ENCODE results near the gene RNLS. TPM values are rescaled to one million over a fixed set of nuclear protein-coding genes. Genes with fewer than 3 reads are reported as not detected.

Gene RNLS
- total and polyA plus RNA-seq, 2 donors from 2014 or later = 19.5 to 21.1 TPM

DNA sequence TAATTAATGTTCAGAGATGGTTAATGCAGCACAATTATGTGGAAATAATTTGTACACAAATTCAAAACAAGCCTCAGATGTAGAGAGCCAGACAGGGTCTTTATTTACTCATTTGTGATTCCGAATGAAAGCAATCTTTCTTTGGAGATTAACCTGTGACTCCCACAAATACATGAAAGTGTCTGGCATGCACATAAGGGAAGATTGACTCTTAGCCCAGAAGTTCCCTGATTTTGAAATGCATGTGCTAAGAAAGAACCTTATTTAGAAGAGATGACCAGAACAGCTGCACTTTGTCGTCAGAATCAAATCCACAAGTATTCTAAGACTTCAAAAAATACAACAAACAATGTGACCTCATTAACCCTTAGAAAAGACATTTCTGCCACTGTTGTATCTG lies 45.1 kb downstream of the RNLS start:
- H3K27me3 ChIP-seq (ENCODE audit: control insufficient read depth, insufficient read depth, low read length) = no peaks in the 10 kb centered on the region
- no peaks in the 10 kb centered on the region for H3K4me1 ChIP-seq (ENCODE audit: control insufficient read depth in 2 of 3, insufficient read depth in 2 of 3, low read depth in 1 of 3, low read length in 3 of 3)
- FAIRE-seq (no peak), DNase-seq (peak in 2 of 5 donors; percentile 20 to 40)
- intact Hi-C loops (cut with DNase I) = no loop called here
- no peak overlapping the region for H3K9ac ChIP-seq (ENCODE audit: low read length in 3 of 3)
- no peak overlapping the region for H3K27ac ChIP-seq (ENCODE audit: low read depth in 2 of 2, low read length in 2 of 2)
- no peaks in the 10 kb centered on the region for H3K36me3 ChIP-seq (ENCODE audit: control insufficient read depth in 2 of 3, insufficient read depth in 3 of 3, low read length in 3 of 3)
- no peaks in the 10 kb centered on the region for H3K9me3 ChIP-seq (ENCODE audit: control insufficient read depth in 2 of 3, insufficient read depth in 1 of 3, low read length in 3 of 3)
- TF ChIP-seq, protein P1, sequence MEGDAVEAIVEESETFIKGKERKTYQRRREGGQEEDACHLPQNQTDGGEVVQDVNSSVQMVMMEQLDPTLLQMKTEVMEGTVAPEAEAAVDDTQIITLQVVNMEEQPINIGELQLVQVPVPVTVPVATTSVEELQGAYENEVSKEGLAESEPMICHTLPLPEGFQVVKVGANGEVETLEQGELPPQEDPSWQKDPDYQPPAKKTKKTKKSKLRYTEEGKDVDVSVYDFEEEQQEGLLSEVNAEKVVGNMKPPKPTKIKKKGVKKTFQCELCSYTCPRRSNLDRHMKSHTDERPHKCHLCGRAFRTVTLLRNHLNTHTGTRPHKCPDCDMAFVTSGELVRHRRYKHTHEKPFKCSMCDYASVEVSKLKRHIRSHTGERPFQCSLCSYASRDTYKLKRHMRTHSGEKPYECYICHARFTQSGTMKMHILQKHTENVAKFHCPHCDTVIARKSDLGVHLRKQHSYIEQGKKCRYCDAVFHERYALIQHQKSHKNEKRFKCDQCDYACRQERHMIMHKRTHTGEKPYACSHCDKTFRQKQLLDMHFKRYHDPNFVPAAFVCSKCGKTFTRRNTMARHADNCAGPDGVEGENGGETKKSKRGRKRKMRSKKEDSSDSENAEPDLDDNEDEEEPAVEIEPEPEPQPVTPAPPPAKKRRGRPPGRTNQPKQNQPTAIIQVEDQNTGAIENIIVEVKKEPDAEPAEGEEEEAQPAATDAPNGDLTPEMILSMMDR (IDR thresholded peaks at IDR 0.05; ENCODE audit: borderline replicate concordance, extremely low read depth, insufficient read depth) = no peak
- no peak overlapping the region for H3K4me3 ChIP-seq (ENCODE audit: low read length in 3 of 3)

DNA sequence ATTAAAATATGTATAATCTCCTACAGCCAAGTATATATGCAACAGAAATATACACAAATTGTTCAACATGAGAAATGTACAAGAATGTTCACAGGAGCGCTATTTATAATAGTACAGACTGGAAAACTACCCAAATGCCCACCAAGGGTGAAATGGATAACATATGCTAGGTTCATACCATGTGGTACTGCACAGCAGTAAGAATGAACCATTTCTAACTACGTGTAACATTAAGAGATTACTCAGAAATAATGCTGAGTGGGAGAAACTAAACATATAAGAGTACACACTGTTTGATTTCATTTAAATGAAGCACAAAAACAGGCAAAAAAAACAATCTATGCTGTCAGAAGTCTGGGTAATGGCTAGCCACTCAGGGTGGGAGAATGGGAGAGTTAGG lies 45.8 kb downstream of the RNLS start:
- Histone ChIP-seq H3K9ac (ENCODE audit: low read length in 3 of 3) (no peak overlapping the region), H3K4me3 (ENCODE audit: low read length in 3 of 3) (no peak overlapping the region), H3K4me1 (ENCODE audit: control insufficient read depth in 2 of 3, insufficient read depth in 2 of 3, low read depth in 1 of 3, low read length in 3 of 3) (no peaks in the 10 kb centered on the region), H3K36me3 (ENCODE audit: control insufficient read depth in 2 of 3, insufficient read depth in 3 of 3, low read length in 3 of 3) (no peaks in the 10 kb centered on the region), H3K9me3 (ENCODE audit: control insufficient read depth in 2 of 3, insufficient read depth in 1 of 3, low read length in 3 of 3) (no peaks in the 10 kb centered on the region), H3K27ac (ENCODE audit: low read depth in 2 of 2, low read length in 2 of 2) (no peak overlapping the region), H3K27me3 (ENCODE audit: control insufficient read depth, insufficient read depth, low read length) (no peaks in the 10 kb centered on the region)
- FAIRE-seq (no peak), DNase-seq (no peak)
- intact Hi-C loops (cut with DNase I) = no loop called here
- TF ChIP-seq, protein P1 (IDR thresholded peaks at IDR 0.05; ENCODE audit: borderline replicate concordance, extremely low read depth, insufficient read depth) = no peak

DNA sequence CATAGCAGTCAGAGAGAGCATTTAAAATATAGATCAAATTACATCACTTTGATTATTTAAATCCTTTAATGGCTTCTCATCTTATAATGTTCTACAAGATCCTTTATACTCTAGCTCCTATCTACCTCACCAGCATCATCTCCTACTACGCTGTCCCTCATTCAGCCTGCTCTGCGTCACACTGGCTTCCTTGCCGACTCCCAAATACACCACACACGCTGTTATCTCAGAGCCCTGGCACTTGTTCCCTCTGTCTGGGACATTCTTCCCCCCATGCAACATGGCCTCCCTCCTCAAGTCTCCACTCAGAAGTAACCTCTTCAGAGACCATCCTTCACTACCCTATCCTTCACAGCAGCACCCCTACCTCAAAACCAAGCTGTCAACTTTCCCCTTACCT lies 46.7 kb downstream of the RNLS start:
- Histone ChIP-seq H3K4me3 (ENCODE audit: low read length in 3 of 3) (no peak overlapping the region), H3K4me1 (ENCODE audit: control insufficient read depth in 2 of 3, insufficient read depth in 2 of 3, low read depth in 1 of 3, low read length in 3 of 3) (no peaks in the 10 kb centered on the region), H3K9ac (ENCODE audit: low read length in 3 of 3) (no peak overlapping the region), H3K9me3 (ENCODE audit: control insufficient read depth in 2 of 3, insufficient read depth in 1 of 3, low read length in 3 of 3) (no peaks in the 10 kb centered on the region), H3K36me3 (ENCODE audit: control insufficient read depth in 2 of 3, insufficient read depth in 3 of 3, low read length in 3 of 3) (no peaks in the 10 kb centered on the region), H3K27me3 (ENCODE audit: control insufficient read depth, insufficient read depth, low read length) (no peaks in the 10 kb centered on the region), H3K27ac (ENCODE audit: low read depth in 2 of 2, low read length in 2 of 2) (peak overlapping the region in 1 of 2 donors; percentile 14)
- FAIRE-seq = no peak
- TF ChIP-seq, protein P1 (IDR thresholded peaks at IDR 0.05; ENCODE audit: borderline replicate concordance, extremely low read depth, insufficient read depth) = no peak
- DNase-seq = no peak
- intact Hi-C loops (cut with DNase I) = no loop called here

DNA sequence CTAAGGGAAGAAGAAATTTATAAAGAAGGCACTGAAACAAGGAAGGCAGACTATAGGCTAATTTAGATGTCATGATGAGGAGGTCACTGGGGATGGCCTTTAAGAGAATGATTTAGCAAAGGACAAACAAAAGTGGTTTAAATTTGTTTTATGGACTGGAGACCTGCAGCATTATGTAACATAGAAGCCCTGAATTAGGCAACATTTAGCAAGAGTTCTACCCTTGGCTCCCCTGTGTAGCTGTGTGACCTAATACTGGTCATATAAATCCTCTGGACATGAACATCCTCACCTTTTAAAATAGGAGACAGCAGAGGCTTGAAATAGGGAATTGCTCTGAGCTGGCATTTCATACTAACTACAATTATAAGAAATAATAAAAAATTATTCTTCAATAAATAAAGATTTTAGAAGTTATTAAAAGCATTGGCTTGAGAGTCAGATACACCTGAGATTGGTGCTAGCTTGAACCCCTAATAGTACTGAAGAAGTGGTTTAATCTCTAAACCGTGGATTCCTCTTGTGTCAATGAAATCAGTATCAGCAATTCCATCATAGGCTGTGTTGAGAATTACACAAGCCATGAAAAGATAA lies 48.9 kb downstream of the RNLS start:
- H3K9ac ChIP-seq (ENCODE audit: low read length in 3 of 3) = no peak overlapping the region
- TF ChIP-seq, protein P1 (IDR thresholded peaks at IDR 0.05; ENCODE audit: borderline replicate concordance, extremely low read depth, insufficient read depth) = no peak
- H3K9me3 ChIP-seq (ENCODE audit: control insufficient read depth in 2 of 3, insufficient read depth in 1 of 3, low read length in 3 of 3) = no peaks in the 10 kb centered on the region
- no peaks in the 10 kb centered on the region for H3K27me3 ChIP-seq (ENCODE audit: control insufficient read depth, insufficient read depth, low read length)
- no peak for FAIRE-seq
- no peaks in the 10 kb centered on the region for H3K36me3 ChIP-seq (ENCODE audit: control insufficient read depth in 2 of 3, insufficient read depth in 3 of 3, low read length in 3 of 3)
- H3K4me1 ChIP-seq (ENCODE audit: control insufficient read depth in 2 of 3, insufficient read depth in 2 of 3, low read depth in 1 of 3, low read length in 3 of 3) = no peaks in the 10 kb centered on the region
- DNase-seq = no peak
- intact Hi-C loops (cut with DNase I) = no loop called here
- H3K27ac ChIP-seq (ENCODE audit: low read depth in 2 of 2, low read length in 2 of 2) = no peak overlapping the region
- H3K4me3 ChIP-seq (ENCODE audit: low read length in 3 of 3) = no peak overlapping the region
